Astrocyte (in vitro differentiated cells and primary cell): ENCODE measurements around the gene RBM14. TPM values are rescaled to one million over a fixed set of nuclear protein-coding genes. Genes with fewer than 3 reads are reported as not detected.

Experiments used
- DNase-seq: peaks from one replicate; pipeline ENCODE4 v3.0.0-alpha.2; 2010; ENCODE audit warnings: low read depth
- FAIRE-seq: peaks from 2 replicates; lab custom pipeline; 2011; peaks lifted over from hg19 to GRCh38; lab: Jason Lieb, UNC
- H2AFZ ChIP-seq: 2 replicates; pipeline ENCODE4 v1.6.0; 2012; ENCODE audit warnings: low read depth, low read length, inconsistent platforms
- H3K27ac ChIP-seq: 2 replicates; pipeline ENCODE4 v1.5.1; 2011; ENCODE audit warnings: low read depth, low read length, inconsistent platforms
- H3K27me3 ChIP-seq: 2 replicates; pipeline ENCODE4 v1.6.0; 2011; ENCODE audit warnings: low read length, inconsistent platforms; ENCODE audit not compliant: insufficient read depth
- H3K36me3 ChIP-seq: 2 replicates; pipeline ENCODE4 v1.5.1; 2011; ENCODE audit warnings: low read length, inconsistent platforms; ENCODE audit not compliant: insufficient read depth
- H3K4me1 ChIP-seq: 2 replicates; pipeline ENCODE4 v1.5.1; 2011; ENCODE audit warnings: low read length, inconsistent platforms; ENCODE audit not compliant: insufficient read depth
- H3K4me2 ChIP-seq: 2 replicates; pipeline ENCODE4 v1.6.0; 2012; ENCODE audit warnings: low read length, inconsistent platforms
- H3K4me3 ChIP-seq: 2 replicates; pipeline ENCODE4 v1.5.1; 2011; ENCODE audit warnings: low read depth, mild to moderate bottlenecking, low read length, inconsistent platforms; ENCODE audit not compliant: insufficient read depth
- H3K79me2 ChIP-seq: 2 replicates; pipeline ENCODE4 v1.6.0; 2012; ENCODE audit warnings: mild to moderate bottlenecking, low read length, inconsistent platforms; ENCODE audit not compliant: insufficient read depth
- H3K9ac ChIP-seq: 2 replicates; pipeline ENCODE4 v1.6.0; 2012; ENCODE audit warnings: mild to moderate bottlenecking, low read length, inconsistent platforms
- H3K9me3 ChIP-seq: 2 replicates; pipeline ENCODE4 v1.5.1; 2012; ENCODE audit warnings: low read depth, mild to moderate bottlenecking, low read length, inconsistent platforms; ENCODE audit not compliant: insufficient read depth
- H4K20me1 ChIP-seq: 2 replicates; pipeline ENCODE4 v1.6.0; 2012; ENCODE audit warnings: low read length, inconsistent platforms; ENCODE audit not compliant: insufficient read depth
- H3K27ac Mint-ChIP-seq: one replicate; pipeline ENCODE4 v1.8.0; 2021; ENCODE audit warnings: mild to moderate bottlenecking, mixed read lengths; ENCODE audit not compliant: unreplicated experiment
- H3K27me3 Mint-ChIP-seq: one replicate; pipeline ENCODE4 v1.8.0; 2021; ENCODE audit warnings: low read depth, mixed read lengths; ENCODE audit not compliant: unreplicated experiment
- H3K36me3 Mint-ChIP-seq: one replicate; pipeline ENCODE4 v1.8.0; 2021; ENCODE audit warnings: low read depth, mixed read lengths; ENCODE audit not compliant: unreplicated experiment
- H3K4me1 Mint-ChIP-seq: one replicate; pipeline ENCODE4 v1.8.0; 2021; ENCODE audit warnings: low read depth, mixed read lengths; ENCODE audit not compliant: unreplicated experiment
- H3K4me3 Mint-ChIP-seq: one replicate; pipeline ENCODE4 v1.8.0; 2021; ENCODE audit warnings: mild to moderate bottlenecking, moderate library complexity, mixed read lengths; ENCODE audit not compliant: unreplicated experiment
- H3K9me3 Mint-ChIP-seq: one replicate; pipeline ENCODE4 v1.8.0; 2021; ENCODE audit warnings: mild to moderate bottlenecking, mixed read lengths; ENCODE audit not compliant: unreplicated experiment
- CTCF ChIP-seq: IDR thresholded peaks from 2 replicates; pipeline ENCODE4 v1.5.1; 2011; ENCODE audit warnings: low read depth, mild to moderate bottlenecking, inconsistent platforms, low read length, moderate library complexity; ENCODE audit not compliant: insufficient read depth
- EZH2 ChIP-seq: IDR thresholded peaks from 2 replicates; pipeline ENCODE4 v1.6.1; 2012; ENCODE audit warnings: mild to moderate bottlenecking, low read length, inconsistent platforms; ENCODE audit not compliant: insufficient read depth
- total RNA-seq: library from RNA; stranded (reverse); gene quantifications from 2 replicates; pipeline ENCODE4 v1.2.1, GENCODE V29; 2021

RBM14 gene
- total RNA-seq, 1 donor from 2014 or later = 59.7 TPM

DNA sequence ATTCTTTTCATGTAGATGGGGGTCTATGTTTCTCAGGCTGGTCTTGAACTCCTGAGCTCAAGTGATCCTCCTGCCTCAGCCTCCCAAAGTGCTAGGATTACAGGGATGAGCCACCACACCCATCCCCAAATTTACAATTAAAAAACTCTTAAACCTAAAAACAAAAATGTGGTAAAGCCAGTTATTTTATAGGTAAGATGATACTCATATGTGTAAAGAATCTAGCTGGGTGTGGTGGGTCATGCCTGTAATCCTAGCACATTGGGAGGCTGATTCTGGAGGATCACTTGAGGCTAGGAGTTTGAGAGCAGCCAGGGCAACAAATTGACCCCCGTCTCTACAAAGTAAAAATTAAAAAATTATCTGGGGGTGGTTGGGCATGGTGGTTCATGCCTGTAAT is 4.0 kb upstream of the RBM14 start:
- Histone ChIP-seq H3K9me3 (no peaks in the 10 kb centered on the region), H3K4me3 (no peak overlapping the region), H3K27me3 (no peaks in the 10 kb centered on the region), H3K4me2 (no peak overlapping the region), H4K20me1 (peaks cover 10% of the 10 kb centered on the region), H3K27ac (no peak overlapping the region), H3K36me3 (no peaks in the 10 kb centered on the region), H3K4me1 (peaks cover 5% of the 10 kb centered on the region), H3K9ac (no peak overlapping the region), H3K79me2 (peaks cover 15% of the 10 kb centered on the region), H2AFZ (no peak overlapping the region)
- no peaks in the 10 kb centered on the region for H3K36me3 Mint-ChIP-seq
- FAIRE-seq = no peak
- TF ChIP-seq CTCF = no peak
- no peak for TF ChIP-seq EZH2
- no peak for DNase-seq
- H3K4me3 Mint-ChIP-seq = no peak overlapping the region
- no peaks in the 10 kb centered on the region for H3K27me3 Mint-ChIP-seq
- no peaks in the 10 kb centered on the region for H3K4me1 Mint-ChIP-seq
- no peak overlapping the region for H3K27ac Mint-ChIP-seq
- H3K9me3 Mint-ChIP-seq = no peaks in the 10 kb centered on the region

DNA sequence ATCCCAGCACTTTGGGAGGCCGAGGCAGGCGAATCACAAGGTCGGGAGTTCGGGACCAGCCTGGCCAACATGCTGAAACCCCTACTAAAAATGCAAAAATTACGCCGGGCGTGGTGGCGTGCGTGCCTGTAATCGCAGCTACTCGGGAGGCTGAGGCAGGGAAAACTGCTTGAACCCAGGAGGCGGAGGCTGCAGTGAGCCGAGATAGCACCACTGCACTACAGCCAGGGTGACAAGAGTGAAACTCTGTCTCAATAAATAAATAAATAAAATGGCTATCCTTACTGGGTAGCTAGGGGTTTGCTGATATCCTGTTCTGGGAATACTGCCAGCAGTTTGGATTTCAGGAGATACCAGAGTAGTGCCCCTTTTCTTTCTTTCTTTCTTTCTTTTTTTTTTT is 2.4 kb upstream of the RBM14 start:
- Mint-ChIP-seq H3K4me1 (peaks cover 8% of the 10 kb centered on the region), H3K36me3 (peaks cover 3% of the 10 kb centered on the region), H3K9me3 (no peaks in the 10 kb centered on the region), H3K27me3 (no peaks in the 10 kb centered on the region), H3K4me3 (no peak overlapping the region), H3K27ac (no peak overlapping the region)
- Histone ChIP-seq H2AFZ (no peak overlapping the region), H3K36me3 (no peaks in the 10 kb centered on the region), H3K4me3 (no peak overlapping the region), H3K4me2 (no peak overlapping the region), H3K79me2 (peaks cover 32% of the 10 kb centered on the region), H3K9me3 (no peaks in the 10 kb centered on the region), H4K20me1 (peaks cover 24% of the 10 kb centered on the region), H3K27ac (no peak overlapping the region), H3K27me3 (no peaks in the 10 kb centered on the region), H3K4me1 (peaks cover 9% of the 10 kb centered on the region), H3K9ac (no peak overlapping the region)
- TF ChIP-seq CTCF (no peak), EZH2 (no peak)
- no peak for FAIRE-seq
- no peak for DNase-seq

DNA sequence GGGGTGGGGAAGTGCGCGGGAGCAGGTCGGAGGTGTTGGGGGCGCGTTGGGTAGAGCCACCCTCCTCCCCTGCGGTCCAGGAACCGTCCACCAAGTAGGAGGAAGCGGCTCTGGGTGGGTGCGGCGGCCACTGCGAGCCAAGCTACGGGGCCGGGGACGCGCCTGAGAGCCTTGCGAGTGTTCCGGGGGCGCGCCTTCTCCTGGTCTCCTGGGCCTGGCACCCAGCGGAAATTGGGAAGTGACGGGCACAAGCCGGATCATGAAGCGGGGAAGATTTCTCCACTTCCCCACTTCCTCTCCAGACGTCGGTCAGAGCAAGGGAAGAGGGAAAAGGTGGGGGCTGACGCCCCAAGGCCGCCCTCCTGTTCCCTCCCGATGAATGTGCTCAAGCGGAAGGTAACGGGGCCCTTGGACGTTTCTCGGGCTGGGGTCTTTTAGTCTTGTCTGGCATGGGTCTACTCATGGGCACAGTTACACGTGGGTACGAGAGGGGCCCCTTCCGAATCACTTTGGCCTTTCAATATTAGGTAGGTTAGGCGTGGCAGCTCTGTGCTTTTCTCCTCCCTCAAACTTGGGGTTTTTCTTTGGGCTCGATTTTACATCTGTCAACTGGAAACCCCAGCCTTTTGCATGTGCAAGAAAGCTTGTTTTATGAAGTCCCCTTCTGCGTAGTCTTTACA is 865 bp downstream of the RBM14 start:
- H3K4me1 ChIP-seq = peaks cover 13% of the 10 kb centered on the region
- Mint-ChIP-seq H3K27ac (peak overlapping the region; percentile 92), H3K9me3 (no peaks in the 10 kb centered on the region), H3K27me3 (no peaks in the 10 kb centered on the region), H3K36me3 (peaks cover 6% of the 10 kb centered on the region), H3K4me3 (peak overlapping the region; percentile 97), H3K4me1 (peaks cover 20% of the 10 kb centered on the region)
- peak overlapping the region; percentile 94 for H3K9ac ChIP-seq
- peak overlapping the region; percentile 92 for H3K4me2 ChIP-seq
- H3K27me3 ChIP-seq = no peaks in the 10 kb centered on the region
- H2AFZ ChIP-seq = no peak overlapping the region
- peaks cover 55% of the 10 kb centered on the region for H4K20me1 ChIP-seq
- FAIRE-seq (no peak), DNase-seq (peak; percentile 40)
- peak overlapping the region; percentile 90 for H3K4me3 ChIP-seq
- H3K79me2 ChIP-seq = peaks cover 62% of the 10 kb centered on the region
- H3K9me3 ChIP-seq = no peaks in the 10 kb centered on the region
- TF ChIP-seq CTCF = no peak
- no peak for TF ChIP-seq EZH2
- H3K27ac ChIP-seq = peak overlapping the region; percentile 96
- H3K36me3 ChIP-seq = peaks cover under 1% of the 10 kb centered on the region
